22Rv1 (cell line): ENCODE data around the gene SLC25A26.

Source experiments
- H3K27ac ChIP-seq: fragments of 450-650 bp; 2 replicates; pipeline ENCODE4 v1.5.1; 2017
- ZFX ChIP-seq: fragments of 450-650 bp; IDR thresholded peaks from 2 replicates; pipeline ENCODE4 v1.6.1; 2017; ENCODE audit warnings: antibody characterized with exemption, borderline replicate concordance
- TF ChIP-seq, protein P1 (sequence below): fragments of 450-650 bp; IDR thresholded peaks from 2 replicates; pipeline ENCODE4 v1.5.1; 2017; ENCODE audit warnings: mild to moderate bottlenecking

The SLC25A26 gene

DNA sequence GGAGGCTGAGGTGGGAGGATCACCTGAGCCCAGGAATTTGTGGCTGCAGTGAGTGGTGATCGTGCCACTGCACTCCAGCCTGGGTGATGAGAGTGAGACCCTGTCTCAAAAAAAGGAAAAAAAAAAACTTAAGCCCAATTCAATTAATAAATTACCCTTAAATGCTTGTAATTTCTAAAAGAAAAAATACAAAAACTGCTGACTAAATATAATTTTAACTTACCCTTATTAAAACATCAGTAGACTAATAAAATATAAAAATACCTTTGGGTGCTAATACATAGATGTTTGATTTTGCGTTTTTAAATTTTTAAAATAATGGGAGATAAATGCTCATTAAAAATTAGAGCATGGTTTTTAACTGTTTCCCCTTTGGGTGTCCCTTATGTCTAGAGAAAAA is 17.5 kb upstream of the SLC25A26 start:
- TF ChIP-seq ZFX = no peak
- TF ChIP-seq, protein P1, sequence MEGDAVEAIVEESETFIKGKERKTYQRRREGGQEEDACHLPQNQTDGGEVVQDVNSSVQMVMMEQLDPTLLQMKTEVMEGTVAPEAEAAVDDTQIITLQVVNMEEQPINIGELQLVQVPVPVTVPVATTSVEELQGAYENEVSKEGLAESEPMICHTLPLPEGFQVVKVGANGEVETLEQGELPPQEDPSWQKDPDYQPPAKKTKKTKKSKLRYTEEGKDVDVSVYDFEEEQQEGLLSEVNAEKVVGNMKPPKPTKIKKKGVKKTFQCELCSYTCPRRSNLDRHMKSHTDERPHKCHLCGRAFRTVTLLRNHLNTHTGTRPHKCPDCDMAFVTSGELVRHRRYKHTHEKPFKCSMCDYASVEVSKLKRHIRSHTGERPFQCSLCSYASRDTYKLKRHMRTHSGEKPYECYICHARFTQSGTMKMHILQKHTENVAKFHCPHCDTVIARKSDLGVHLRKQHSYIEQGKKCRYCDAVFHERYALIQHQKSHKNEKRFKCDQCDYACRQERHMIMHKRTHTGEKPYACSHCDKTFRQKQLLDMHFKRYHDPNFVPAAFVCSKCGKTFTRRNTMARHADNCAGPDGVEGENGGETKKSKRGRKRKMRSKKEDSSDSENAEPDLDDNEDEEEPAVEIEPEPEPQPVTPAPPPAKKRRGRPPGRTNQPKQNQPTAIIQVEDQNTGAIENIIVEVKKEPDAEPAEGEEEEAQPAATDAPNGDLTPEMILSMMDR = no peak

DNA sequence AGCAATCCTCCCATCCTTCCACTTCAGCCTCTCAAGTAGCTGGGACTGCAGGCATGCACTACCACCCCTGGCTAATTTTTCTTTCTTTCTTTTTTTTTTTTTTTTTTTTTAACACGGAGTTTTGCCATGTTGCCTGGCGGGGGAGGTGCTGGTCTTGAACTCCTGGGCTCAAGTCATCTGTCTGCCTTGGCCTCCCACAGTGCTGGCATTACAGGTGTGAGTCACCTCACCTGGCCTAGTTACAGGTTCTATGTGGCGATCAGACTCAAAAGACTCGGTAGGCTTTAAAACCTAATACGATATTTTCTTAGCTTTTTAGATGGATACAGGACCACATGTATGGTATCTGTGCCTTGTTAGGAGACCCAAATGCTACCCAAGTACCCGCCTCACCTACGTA is 14.0 kb upstream of the SLC25A26 start:
- TF ChIP-seq, protein P1 = no peak
- TF ChIP-seq ZFX = no peak
- no peak overlapping the region for H3K27ac ChIP-seq

More for the DNA sequence above, 17.5 kb upstream of the SLC25A26 start:
- H3K27ac ChIP-seq = no peak overlapping the region

DNA sequence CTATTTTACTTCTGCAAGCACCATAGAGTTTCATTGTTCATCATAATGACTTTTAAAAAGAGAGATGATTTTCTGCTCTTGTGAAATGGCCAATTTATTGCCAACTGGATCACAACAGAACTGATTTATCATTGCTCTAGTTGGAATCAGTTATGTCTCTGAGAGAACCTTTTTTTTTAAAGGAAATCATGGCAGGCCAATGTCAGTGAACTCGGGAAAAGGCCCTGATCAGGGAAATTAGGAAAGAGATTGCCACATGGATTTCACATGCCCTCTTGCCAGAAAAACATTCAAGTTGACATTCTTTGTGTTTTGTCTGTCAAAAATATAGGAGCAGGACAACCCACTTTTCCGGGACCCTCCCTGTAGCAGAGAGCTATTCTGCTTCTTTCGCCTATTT is 12.6 kb upstream of the SLC25A26 start:
- H3K27ac ChIP-seq = no peak overlapping the region
- no peak for TF ChIP-seq ZFX
- TF ChIP-seq, protein P1 = no peak

DNA sequence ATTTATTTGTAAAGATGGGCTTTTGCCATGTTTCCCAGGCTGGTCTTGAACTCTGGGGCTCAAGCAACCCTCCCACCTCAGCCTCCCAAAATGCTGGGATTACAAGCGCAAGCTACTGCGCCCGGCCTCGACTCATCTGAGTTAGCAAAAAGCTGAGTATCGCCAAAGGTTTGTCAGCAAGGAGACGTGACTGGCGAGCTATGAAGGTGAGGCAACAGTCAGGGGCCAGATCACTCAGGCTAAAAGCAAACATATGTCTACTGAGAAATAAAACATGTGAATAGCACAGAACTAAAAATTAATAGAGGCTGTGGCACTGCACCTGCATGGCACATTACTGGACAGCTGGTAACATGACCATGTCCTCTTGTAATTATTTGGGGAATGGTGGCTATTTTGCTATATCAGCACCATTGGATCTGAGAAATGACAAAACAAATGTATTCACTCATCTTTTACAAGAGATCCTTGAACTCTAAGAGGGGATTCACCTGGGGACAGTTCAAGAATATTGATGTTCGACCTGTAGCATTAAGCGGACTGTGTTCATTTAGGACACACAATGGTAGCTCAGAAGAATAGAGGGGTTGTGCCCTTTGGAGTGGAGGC is 10.0 kb upstream of the SLC25A26 start:
- H3K27ac ChIP-seq = no peak overlapping the region
- no peak for TF ChIP-seq ZFX
- TF ChIP-seq, protein P1 = no peak

DNA sequence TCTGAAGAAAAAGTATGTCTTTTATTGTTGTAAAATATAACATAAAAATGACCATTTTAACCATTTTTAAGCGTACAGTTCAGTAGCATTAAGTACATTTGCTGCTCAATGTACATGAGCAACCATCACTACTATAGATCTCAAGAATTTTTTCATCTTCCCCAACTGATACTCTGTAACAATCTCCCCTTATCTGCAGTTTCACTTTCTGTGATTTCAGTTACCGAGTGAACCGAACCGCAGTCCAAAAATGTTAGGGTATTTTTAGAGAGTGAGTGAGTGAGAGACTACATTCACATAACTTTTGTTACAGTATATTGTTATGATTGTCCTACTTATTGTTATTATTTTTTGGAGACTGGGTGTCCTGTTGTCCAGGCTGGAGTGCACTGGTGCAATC is 9.0 kb upstream of the SLC25A26 start:
- TF ChIP-seq, protein P1 = no peak
- TF ChIP-seq ZFX = no peak
- H3K27ac ChIP-seq = no peak overlapping the region

DNA sequence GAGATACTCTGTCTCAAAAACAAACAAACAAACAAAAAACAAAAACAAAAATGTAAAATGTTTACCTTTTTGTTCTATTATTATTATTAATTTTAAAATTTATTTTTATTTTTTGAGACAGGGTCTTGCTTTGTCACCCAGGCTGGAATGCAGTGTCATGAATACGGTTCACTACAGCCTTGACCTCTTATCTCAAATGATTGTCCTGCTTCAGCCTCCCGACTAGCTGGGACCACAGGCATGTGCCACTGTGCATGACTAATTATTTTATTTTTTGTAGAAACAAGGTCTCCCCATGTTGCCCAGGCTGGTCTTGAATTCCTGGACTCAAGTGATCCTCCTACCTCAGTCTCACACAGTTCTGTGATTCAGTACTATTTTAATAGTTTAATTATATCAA is 5.7 kb upstream of the SLC25A26 start:
- TF ChIP-seq, protein P1 = no peak
- no peak for TF ChIP-seq ZFX

DNA sequence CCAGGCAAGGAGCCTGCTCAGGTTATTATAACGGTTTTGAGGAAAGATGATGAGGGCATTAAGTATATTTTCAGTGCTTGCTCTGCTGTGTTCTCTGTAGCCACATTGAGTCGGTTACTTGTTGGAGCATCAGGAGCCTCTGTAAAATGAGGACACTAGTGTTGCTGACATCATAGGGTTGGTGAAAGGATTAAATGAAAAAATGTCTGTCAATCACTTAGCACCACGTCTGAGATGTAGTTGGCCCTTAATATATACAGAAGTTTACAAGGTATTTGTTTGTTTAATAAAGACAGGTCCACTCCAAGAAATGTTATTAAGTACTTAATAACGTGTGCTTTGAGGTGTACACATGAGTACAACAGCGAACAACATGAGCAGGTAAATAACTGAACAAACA is 735 bp upstream of the SLC25A26 start:
- H3K27ac ChIP-seq = peak overlapping the region; percentile 72

More for the DNA sequence above, 5.7 kb upstream of the SLC25A26 start:
- no peak overlapping the region for H3K27ac ChIP-seq

More for the DNA sequence above, 735 bp upstream of the SLC25A26 start:
- TF ChIP-seq, protein P1 = no peak
- TF ChIP-seq ZFX = no peak
